ENCODE data around the gene ARGLU1.

Gene ARGLU1

DNA sequence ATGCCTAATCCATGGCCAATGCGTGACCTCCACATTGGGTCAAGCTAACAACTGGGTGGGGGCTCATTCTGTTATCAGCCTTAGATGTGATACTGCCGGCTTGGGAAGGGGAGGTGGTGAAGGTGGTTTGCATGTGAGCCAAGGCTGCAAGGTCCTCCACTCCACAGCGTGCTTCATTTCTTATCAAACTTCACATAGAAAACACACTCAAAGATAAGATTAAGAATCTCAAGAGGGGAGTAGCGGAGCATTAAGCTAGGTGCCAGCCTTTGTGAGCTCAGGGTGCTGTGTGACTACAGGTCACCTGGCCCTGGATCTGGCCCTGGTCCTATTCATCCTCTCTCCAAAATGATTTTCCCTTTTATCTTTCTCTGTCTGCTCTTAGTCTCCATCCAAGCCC, 13.3 kb upstream of the ARGLU1 start:
- no peak for DNase-seq

DNA sequence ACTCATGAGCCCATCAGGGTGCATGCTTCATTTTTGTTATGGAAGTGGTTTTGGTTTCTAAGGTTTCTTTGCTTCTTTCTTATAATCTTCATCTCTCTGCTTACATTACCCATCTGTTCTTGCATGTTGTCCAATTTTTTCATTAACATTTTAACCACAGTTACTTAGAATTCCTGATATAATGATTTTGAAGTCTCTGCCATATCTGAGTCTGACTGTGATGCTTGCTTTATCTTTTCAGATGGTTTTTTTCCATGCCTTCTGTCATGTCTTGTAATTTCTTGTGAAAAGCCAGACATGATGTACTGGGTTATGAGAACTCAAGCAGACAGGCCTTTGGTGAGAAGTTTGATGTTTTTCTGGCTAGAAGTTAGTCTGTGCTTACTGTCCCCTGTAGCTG, 8.0 kb upstream of the ARGLU1 start:
- DNase-seq = no peak

DNA sequence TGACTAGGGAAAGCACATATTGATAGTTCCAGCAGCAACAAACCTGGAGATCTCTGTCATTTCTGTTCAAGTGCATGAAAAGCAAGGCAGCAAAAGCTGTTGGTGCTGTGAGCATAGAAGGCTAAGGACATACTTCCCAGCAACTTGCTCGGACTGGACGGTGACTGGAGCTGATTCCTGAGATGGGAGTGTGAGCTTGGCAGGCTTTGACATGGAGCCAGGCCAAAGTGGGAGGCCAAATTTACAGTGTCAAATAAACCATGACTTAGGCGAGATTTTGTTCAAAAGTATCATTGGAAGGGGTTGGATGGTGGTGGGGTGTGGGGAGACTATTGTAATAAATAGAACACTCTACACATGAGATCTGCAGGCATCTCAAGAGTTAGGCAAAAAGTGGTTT, 5.9 kb upstream of the ARGLU1 start:
- no peak for DNase-seq

DNA sequence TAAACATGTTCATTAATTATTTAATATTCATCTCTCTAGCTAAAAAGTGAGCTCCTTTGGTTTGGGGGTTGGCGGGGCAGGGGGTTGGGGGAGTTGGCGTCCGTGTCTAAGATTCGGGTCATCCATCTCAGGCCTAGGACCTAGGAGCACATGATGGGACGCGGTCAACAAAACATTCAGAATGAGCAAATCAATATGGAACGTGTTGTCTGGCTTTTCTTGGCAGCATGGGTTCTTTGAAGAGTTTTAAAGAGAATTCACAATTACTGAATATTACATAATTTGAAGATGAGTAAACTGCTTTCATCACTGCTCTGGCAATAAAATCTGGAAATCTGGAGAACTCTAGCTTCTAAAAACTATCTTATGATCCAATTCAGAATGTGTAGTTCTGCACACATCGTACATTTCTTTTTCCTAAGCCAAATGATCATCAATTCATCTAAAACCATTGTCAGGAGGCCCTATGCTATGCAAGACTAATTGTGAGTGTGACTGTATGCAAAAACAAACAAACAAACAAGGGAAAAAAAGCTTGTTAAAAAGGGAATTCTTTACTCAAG, 5.4 kb upstream of the ARGLU1 start:
- no peak for DNase-seq

DNA sequence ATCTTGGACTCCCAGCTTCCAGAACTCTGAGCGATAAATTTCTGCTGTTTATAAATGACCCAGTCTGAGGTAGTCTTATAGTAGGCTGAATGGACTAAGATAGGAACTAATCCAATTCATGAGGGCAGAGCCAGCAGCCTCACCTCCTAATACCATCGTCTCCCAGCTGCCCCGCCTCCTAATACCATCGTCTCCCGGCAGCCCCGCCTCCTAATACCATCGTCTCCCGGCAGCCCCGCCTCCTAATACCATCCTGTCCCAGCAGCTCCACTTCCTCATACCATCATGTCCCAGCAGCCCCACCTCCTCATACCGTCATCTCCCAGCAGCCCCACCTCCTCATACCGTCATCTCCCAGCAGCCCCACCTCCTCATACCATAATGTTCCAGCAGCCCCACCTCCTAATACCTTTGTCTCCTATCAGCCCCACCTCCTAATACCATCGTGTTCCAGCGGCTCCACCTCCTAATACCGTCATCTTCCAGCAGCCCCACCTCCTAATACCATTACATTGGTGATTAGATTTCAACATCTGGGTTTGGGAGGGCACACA, 2.4 kb upstream of the ARGLU1 start:
- DNase-seq = peak; percentile 70 to 86

DNA sequence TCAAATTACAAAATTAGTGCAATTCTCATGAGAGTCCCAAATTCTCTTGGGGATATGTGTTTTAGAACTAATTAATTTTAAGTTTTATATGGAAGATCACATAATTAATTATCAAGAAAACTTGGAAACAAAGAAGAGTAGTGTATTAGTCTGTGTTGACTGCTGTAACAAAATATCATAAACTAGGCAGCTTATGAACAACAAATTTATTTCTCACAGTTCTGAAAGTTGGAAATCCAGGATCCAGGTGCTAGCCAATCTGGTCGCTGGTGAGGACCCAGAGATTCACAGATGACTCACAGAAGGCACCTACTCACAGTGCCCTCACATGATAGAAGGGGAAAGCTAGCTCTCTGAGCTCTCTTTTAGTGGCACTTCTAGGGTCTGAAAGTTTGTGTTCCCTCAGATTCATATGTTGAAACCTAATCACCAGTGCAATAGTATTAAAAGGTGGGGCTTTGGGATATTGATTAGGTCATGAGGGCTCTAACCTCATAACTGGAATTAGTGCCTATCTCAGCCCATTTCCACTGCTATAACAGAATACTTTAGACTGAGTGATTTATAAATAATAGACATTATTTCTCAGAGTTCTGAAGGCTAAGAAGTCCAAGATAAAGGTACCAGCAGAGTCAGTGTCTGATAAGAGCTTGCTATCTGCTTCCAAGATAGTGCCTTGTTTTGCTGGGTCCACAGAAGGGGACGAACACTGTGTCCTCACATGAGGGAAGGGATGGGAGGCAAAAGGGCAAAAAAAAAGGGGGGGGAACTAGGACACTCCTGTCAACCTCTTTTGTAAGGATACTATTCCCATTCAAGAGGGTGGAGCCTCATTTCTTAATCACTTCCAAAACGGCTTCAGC, 1.5 kb upstream of the ARGLU1 start:
- peak in 1 of 2 experiments; percentile 4 for DNase-seq

DNA sequence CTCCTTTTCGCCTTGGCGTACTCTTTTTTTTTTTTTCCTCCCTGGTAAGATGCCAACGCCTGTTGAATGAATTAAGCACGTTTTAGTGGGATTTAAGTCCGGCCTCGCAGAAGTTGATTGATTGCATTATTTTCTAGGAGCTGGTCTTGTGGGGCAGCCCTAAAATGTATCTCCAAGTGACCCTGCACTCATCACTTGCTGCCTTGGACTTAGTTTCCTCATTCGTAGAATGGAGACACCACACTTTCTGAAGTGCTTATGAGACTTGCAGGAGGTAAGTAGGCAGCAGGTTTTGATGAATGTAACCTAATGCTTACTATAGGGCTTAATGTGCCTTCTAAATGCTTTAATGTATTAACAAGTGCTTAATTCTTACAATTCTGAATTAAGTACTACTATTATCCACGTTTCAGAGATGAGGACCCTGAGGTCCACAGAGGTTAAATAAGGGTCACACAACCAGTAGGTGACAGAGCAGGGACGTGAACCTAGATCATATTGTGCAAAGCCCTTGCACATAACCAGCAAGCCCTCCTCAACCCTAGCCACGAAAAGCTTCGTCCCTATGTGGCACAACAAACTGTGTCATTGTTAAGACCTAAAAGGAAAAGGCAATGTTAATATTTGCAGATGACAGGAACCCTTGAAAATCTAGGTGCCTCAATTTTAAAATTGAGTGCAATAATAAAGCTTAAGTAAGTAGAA, 514 bp upstream of the ARGLU1 start:
- DNase-seq = peak; percentile 8 to 24

DNA sequence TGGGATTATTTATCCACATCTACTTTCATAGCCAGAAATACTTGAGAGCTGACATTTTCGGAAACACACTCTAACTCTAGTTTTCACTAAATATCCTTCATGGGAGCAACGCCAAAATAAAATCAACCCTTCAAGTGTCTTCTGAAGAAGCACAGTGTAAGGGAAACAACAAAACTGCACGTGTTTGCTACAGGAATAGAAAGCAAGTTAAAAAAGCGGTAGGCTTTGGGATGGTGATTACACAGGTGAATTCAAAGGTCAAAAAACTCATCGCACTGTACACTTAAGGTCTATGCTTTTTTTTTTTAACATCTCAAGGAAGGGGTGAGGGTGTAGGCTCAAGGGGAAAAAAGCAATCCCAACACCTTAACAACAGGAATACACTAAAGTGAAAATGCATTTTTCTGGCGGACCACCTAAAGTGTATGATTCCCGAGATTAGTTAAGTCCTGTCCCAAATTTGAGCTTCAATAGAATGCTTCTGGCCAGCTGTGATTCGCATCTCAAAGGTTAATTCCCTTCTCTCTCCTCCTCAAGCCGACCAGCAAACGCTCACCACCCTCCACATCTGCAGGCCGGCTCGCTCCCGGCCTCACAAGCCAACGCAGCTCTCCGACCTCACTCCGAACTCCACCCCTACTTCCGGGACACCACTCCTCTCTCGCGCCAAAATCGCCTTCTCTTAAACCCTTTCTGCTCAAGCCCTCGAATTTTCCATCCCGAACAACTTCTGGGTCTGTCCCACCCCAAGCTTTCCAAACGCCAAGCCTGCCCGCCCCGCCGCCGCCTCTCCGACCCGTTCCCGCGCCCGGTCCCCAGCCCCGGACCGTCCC, 1.1 kb downstream of the ARGLU1 start:
- peak; percentile 69 to 80 for DNase-seq

DNA sequence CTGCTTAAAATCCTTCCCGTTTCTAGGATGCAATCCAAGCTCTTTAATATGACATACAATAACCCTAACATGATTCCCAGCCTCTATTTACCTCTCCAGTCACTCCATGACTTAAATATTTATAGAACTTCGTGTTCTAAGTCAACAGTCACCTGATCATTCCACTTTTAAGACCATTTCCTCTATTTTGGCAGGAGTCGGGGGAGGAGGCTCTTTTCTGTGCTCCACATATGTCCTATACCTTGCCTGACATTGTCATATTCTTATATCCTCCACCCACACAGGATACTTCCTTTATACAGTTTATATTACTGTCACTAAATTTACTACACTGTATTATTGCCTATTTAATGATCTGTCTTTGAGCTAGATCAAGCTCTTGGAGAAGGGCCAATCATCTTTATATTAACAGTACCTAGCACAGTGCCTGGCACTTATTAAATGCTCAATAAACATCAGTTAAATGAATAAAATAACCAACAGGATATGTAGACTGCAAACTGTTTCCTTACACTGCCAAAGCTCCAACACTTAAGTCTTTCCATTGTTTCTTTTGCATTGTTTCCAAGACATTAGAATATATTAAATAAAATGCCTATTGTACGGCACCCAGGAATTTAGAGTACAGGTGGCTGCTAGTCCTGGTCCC, 2.7 kb downstream of the ARGLU1 start:
- no peak for DNase-seq

DNA sequence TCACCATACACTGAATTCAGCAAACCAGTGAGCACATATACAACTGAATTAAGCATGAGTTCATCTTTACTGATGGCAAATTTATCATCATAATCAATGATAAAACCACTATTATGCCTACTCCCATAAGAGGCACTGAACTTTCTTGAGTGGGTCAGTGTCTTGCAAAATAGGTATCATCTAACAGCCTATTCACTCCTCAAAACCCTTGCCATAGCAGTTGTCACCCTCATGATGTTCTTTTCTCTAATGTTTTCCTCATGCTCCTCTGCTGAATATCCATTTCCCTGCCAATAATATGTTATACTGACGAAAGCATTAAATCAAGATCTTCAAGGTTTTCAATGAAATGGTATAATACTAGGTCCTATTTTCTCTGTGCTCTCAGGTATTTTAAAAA, 5.6 kb downstream of the ARGLU1 start:
- DNase-seq = no peak

DNA sequence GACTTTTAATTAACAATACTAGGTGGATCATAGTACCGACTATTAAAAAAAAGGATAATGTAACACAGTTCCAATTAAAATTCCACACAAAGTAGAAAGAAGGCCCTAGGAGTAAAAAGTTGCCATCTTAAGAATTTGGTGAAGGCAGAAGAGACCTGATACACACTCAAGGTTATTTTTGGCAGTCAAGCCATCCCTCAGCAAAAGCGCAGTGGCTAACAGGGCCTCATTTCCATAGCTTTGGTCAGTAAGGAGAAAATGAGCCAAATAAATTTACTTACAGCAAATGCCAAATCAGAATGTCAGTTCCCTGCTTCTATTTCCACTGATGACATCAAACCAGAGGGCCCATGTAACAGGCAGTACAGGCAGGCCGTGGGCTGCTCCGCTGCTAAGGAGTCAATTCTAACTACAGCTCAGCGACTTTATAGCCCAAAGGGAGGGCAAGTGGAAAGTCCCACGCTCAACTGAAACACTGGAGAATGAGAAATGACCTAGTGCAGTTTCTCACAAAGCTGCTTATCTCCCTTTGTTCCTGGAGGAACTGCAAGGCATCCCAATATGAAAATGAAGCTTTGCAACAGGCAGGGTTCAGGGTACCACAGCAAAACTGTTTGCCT, 6.3 kb downstream of the ARGLU1 start:
- DNase-seq = no peak

DNA sequence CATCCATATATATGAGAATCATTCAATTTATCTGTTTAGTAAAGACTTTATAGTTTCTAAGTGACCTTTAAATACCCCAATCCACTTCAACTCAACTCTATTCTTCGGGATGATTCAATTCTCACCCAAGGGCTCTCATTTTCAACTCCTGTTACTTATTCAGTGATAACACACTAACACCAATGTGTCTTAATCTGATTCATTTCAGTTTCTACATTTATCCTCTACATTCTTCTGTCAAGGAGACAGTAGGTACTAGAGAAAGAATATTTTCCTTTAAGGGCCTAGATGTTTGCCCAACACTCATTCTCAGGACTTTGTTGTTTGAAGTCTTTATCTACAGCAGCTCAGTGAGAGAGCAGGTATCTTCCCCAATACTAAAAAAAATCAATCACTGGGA, 7.1 kb downstream of the ARGLU1 start:
- DNase-seq = no peak

DNA sequence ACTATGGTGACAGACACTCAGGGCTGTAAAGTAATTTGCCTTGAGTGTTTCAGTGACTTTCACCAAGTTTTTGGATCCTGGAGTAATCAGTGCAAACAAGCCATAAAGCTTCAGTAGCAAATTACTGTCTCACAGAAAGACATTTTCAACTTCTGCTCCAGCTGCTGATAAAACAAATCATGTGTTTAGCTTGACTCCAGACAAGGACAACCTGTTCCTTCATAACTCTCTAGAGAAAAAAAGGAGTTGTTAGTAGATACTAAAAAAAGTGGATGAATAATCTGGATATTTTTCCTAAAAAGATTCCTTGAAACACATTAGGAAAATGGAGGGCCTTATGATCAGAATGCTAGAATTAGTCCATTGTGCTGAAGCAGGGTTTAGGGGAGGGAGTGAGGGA, 9.4 kb downstream of the ARGLU1 start:
- DNase-seq = no peak

DNA sequence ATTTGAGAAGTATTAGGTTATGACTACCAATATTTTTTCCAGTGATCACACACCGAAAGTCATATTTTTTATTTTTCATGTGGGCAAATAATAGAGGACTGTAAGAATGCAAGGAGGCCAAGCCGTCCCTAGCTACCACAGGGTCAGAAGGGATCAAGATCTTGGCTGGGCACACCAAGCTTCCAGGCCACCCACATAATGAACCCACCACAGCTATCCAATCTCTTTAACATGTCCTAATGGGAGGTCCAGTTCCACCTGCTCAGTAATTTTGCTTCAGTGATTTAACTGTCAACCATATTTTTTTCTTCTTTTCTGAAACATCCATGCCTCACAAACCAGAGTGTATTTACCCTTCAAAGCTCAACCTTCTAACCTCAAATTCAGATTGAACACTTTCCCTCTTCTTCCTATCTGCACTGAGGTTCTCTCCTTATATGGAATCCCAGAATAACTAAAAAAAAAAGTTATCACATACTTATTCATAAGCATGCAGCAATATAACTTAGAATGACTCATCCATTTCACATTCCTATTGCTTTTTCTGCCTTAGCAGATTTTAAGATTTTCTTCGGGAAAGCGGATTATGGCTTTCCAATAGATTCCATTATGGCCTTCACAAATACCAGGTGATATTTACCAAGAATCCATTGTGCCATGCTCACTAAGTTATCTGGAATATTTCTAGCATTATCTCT, 12.2 kb downstream of the ARGLU1 start:
- DNase-seq = no peak

DNA sequence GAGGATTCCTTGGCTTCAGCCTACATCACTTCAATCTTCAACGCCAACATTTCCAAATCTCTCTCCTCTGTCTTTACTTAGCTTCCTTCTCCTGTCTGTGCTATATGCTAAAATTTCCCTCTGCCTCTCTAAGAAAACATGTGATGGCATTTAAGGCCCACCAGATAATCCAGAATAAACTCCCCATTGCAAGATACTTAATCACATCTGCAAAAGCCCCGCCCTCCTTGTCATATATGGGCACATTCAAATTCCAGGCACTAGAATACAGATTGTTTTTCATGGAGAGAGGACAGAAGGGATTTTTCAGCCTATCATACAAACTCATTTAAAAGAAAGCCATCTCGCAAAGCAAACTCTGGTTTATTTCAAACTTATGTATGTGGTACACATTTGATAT, 16.2 kb downstream of the ARGLU1 start:
- DNase-seq = no peak

DNA sequence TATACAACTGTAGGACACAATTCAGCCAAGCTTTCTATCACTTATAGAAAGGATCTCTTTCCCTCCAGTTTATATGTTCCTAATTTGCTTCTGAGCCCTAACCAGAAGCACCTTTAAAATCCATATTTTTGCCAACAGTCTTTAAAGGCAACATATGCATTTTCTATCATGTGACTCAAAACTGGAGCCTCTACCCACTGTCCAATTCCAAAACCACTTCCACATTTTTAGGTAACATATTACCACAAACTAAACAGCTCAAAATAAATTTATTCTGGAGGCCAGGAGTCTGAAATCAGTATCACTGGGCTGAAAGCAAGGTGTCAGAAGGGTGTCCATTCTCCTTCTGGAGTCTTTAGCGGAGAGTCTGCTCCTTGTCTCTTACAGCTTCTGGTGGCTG, 16.6 kb downstream of the ARGLU1 start:
- DNase-seq = no peak

DNA sequence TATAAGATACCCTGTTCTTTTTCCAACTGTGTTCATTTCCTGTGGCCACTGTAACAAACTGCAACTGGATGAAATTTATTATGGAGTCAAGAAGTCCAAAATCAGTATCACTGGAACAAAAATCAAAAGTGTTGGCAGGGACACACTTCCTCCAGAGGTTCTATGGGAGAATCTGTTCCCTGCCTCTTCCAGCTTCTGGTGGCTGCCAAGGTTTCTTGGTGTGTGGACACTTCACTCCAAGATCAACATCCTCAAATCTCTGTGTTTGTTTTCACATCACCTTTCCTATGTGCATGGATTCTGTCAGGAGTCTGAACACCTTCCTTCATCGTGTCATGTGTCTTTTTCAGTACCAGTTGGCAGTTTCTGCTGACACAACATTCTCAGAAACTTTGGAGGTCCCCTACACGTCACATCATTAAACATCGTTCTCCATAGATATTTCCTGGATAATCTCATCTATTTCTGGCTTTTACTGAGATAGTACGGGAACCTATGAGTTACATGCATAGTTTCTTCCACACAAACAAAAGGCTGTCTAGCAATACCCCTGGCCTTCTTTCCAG, 17.3 kb downstream of the ARGLU1 start:
- no peak for DNase-seq

DNA sequence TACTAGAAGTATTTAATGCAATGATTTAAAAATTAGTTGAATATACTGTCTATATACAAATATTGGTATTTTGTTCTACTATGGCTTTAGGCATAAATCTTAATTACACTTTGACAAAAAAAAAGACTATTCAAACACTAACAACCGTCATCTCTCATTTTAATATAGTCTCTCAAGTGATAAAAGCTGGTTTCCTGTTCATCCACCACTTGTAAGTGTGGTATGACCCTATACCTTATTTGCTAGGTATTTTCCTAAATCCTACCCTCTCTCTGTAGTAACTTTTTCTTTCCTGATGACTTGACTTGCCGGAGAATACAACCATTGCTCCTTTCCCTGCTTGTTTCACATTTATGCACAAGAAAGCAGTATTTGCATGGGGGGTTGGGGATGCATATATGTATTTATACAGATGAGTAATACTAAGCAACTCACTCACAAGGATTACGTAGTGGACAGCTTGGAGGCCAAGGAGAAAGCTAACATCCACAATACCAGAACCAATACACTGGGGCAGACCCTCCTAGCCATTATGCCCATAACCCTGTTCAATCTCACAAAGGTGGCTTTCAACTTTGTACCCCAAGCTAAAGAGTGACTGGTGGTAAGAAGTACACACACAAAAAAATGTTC, 19.8 kb downstream of the ARGLU1 start:
- DNase-seq = no peak

DNA sequence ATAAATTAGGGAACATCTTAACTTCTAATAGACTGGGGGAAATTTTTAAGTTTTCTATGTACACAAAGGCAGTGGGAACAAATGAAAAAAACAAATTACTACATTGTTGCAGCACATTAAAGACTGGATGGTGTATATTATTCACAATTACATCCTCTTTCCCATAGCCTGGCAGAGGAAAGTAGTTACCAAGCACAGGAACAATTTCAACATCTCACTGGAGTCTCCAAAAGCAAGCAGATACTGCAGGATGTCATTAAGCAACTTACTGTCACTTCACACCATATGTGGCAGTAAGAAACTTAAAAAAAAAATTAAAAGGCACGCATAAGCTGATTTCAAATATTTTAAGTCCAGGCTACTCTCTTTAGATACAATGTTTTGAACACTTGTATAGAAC, 26.1 kb downstream of the ARGLU1 start:
- no peak for DNase-seq

DNA sequence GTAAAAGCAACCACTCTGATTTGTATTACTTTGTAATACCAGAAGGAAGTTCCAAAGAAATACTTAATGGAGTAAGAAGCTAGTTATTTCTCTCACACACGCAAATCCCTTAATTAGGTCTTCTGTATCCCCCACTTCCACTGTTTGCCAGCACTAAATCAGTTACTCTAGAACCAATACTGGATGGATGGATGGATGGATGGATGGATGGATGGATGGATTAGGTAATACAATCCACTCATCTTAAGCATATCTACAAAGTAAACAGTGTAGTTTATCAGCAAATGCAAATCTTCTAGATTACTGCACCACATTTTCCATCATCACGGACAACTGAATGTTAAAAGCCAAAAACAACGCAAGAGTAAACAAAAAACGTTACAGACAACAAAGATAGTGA, 27.3 kb downstream of the ARGLU1 start:
- no peak for DNase-seq
